Kidney tubule cell (primary cell): Measurements from ENCODE around the gene ZNF655.

ENCODE experiments used
- DNase-seq: peaks from one replicate; pipeline ENCODE4 v3.0.0-alpha.2; 2018; ENCODE audit warnings: low spot score

Gene ZNF655

DNA sequence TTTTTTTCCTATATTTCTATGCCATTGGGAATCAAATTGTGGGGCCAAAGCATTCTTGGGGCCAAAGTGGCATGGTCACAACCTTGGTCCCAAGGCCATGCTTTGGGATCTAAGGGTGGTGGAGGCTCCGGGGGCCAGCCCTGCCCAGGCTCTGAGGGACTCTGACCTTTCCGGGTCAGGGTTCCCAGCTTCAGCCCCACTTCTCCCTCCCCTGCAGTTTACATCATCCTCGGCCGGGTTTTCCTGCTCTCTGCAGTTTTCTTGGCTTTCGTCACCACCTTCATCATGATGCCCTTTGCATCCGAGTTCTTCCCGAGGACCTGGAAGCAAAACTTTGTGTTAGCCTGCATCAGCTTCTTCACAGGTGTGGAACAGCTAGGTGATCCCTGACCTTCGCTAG is 48.1 kb downstream of the ZNF655 start:
- no peak for DNase-seq

DNA sequence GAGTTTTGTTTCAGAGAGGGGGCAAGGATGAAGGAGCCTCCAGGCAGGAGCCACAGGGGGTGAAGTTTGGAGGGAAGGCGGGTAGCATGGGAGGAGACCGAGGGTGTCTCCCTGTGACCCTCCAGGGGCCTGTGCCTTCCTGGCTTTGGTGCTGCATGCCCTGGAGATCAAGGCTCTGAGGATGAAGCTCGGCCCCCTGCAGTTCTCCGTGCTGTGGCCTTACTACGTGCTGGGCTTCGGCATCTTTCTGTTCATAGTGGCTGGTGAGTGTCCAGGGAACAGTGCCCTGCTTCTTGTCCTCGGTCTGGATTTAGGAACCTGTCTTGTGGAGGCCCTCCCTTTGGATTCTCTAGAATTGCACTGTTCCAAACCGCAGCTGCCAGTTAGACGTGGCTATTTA is 49.1 kb downstream of the ZNF655 start:
- DNase-seq = no peak

DNA sequence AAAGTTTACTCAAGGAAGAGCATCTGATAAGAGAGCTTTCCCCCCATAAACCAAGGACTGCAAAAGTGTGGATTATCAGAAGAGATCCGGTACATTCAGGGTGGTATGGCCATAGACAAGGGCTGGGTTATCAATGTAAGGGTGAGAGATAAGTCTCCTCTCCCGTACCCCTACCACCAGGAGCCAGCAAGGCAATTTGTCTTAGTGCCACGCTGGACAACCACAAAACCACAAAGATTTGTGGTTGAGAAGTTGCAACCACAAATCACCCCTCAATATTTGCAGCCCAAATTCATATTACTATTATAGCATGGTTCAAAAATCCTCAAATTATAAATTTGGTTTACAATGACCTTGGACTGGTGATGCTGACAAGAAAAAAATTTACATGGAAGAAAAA is 56.1 kb downstream of the ZNF655 start:
- DNase-seq = no peak

DNA sequence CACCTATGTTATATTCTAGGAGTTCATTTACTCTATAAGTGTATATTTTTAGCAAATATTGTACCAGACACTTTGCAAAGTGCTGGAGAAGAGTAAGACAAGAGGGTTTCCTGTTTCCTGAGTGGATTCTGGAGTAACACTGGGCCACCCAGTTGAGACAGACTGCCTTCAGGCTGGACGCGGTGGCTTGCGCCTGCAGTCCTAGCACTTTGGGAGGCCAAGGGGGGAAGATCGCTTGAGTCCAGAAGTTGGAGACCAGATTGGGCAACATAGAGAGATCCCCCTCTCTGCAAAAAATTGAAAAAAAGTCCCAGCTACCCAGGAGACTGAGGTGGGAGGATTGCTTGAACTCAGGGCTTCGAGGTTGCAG is 57.5 kb downstream of the ZNF655 start:
- no peak for DNase-seq

DNA sequence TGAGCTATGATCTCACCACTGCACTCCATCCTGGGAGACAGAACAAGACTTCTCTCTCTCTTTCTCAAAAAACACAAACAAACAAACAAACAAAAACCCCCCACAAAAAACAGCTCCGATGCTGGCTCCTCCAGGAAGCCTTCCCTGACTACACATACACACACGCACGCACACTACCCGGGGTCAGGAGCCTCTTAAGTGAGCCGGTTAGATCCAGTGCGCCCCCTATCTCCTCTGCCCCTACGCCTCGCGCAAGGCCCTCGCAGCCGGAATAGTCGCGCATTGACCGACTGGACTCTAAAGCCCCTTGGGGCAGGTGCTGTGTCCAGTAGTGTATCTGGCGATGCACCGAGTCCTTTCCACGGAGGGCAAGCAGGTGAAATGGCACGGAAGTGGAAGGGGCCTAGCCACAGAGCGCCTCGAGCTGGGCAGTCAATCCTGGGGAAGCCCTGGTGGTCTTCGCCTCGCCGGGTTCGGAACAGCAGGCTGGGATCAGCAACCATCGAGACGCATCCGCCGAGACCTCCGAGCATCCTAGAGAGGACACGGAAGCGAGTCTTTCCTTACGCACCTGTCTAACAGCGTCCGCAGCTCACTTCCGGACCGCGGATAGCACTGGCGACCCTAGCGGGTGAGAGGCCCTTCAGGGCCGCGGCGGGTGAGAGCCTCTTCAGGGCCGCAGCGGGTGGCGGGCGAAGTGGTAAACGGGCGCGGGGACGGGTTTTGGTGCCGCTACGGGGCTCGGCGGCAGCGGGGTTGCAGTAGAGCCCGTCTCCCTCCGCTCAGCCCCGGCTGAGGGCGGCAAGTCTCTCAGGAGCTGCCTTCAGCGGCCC is 58.1 kb downstream of the ZNF655 start, which contains the start of gene ZSCAN25:
Gene ZSCAN25 (plus strand): TSS at position 588 of the 833 bp plus-strand sequence. CDS start 2,661 bp downstream, outside the sequence.
- peak; percentile 94 for DNase-seq

DNA sequence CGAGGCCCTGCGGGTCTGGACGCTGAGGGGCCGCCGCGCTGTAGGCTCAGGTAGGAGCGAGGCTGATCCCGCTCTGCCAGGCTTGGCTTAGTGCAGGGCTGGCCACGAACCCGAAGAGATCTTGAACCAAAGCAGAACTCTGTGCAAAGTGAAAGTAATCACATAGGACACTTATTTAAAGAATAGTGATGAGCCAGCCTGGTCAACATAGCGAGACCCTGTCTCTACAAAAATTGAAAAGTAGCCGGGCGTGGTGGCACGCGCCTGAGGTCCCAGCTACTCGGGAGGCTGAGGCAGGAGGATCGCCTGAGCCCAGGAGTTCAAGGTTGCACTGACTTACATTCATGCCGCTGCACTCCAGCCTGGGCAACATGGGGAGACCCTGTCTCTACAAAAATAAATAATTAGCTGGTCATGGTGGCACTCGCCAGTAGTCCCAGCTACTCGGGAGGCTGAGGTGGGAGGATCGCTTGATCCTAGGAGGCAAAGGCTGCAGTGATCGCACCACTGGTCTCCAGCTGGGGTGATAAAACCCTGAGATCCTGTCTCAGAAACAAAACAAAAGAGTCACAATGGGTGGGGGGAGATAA is 58.8 kb downstream of the ZNF655 start:
- DNase-seq = no peak

DNA sequence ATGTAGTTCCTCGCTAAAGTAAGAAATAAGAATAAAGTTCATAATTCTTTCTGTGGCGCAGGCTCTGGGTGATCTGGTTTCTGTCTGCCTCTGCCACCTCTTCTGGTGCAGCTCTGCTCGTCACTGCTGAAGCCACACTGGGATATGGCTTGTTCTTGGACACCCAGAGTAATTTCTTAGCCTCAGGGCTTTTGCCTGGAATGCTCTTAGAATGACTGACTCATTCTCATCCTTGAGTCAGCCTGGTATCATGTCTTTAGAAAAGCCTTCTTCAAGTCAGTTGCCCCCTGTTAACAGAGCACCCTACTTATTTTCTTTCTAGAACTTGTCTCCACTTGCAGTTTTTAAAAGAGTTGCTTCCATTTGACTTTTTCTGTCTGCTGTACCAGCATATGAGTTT is 60.3 kb downstream of the ZNF655 start:
- peak; percentile 72 for DNase-seq

DNA sequence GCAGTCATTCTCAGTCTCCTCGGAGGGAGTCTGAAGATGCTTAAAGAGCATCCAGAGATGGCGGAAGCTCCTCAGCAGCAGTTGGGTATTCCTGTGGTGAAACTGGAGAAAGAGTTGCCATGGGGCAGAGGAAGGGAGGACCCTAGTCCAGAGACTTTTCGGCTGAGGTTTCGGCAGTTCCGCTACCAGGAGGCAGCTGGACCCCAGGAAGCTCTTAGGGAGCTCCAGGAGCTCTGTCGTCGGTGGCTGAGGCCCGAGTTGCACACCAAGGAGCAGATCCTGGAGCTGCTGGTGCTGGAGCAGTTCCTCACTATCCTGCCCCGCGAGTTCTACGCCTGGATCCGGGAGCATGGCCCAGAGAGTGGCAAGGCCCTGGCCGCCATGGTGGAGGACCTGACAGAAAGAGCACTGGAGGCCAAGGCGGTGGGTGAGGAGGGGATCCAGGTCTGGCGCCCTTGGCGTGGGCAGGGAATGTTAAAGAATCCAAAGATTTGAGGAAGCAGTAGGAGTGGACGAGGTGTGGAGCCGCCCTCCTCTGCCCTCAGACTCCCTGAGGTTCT is 61.2 kb downstream of the ZNF655 start:
- DNase-seq = no peak

DNA sequence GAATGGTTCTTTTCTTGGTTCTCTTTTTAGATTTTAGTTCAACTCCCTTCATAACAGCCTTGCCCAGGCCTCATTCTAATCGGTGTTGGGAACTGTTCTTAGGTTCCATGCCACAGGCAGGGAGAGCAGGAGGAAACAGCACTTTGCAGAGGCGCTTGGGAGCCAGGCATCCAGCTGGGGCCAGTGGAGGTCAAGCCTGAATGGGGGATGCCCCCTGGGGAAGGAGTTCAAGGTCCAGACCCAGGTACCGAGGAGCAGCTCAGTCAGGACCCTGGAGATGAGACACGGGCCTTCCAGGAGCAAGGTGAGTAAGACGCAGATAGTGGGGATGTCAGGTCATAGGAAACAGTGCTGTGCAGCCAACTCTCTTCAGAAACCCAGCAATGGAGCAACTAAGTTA is 62.8 kb downstream of the ZNF655 start:
- DNase-seq = no peak

DNA sequence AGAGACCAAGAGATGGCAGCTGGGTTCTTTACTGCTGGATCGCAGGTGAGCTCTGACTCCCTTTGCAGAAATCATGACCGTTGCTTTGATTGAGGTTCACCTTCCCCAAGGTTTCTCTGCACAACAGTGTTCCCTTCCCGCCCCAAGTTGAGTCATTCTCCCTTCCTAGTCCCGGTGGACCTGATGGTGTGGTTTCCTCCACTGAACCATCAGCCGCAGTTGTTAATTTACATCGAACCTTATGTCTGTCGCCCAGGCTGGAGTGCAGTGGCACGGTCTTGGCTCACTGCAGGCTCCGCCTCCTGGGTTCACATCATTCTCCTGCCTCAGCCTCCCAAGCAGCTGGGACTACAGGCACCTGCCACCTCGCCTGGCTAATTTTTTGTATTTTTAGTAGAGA is 64.2 kb downstream of the ZNF655 start:
- DNase-seq = no peak

DNA sequence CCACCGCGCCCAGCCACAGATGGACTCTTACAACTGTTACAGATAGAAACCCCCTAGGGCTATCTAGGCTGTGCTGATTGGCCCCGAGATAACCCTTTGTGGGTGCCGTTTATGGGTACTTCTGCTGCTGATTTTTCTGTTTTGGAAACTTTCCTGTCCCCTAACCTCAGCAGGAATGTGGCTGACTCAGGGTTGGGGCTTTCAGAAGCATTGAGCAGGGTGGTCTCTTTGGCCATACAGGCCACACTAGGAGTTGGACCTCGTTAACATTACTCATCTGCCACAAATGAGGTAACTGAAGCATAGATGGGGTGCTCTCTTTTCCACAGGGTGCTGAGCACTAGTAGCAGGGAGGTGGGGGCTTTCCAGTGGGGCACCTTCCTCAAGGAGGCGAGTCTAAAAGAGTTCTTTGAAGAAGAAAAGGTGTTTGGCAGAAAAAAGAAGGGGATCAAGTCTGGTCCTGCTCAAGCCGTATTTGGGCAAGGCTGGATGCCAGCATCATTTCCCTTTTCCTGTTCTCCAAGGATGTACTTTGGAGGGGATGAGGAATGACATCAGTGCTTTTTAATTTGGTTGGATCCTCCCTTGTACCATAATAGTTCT is 64.8 kb downstream of the ZNF655 start:
- DNase-seq = no peak

DNA sequence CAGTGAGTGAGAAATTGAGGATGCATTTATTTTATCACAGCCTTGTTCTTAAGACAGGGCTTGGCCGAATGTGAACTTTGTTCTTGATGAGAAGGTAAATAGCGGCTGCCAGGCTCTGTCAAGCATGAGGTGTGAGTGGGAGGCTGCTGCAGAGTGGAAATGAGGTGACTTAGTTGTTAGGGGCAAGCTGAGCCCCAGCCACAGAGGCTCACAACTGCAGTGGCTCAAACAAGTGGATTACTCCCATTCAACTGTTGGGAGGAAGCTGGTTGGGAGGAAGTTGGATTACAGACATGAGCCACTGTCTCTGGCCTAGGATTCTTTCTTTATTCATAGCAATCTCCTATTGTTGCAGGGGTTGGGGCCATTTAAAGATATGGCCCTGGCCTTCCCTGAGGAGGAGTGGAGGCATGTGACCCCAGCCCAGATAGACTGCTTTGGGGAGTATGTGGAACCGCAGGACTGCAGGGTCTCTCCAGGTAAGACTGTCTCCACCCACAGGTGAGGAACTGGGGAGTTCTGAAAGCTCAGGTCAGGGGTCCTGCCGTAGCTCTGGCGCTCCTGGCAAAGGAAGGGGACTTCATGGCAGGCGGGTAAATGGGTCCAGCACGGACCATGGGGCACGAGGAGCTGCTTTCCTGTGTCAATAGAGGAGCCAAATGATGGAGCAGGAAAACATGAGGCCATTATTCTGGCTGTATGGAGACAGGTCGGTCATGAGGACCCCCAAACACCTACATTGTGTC is 65.4 kb downstream of the ZNF655 start:
- DNase-seq = no peak

DNA sequence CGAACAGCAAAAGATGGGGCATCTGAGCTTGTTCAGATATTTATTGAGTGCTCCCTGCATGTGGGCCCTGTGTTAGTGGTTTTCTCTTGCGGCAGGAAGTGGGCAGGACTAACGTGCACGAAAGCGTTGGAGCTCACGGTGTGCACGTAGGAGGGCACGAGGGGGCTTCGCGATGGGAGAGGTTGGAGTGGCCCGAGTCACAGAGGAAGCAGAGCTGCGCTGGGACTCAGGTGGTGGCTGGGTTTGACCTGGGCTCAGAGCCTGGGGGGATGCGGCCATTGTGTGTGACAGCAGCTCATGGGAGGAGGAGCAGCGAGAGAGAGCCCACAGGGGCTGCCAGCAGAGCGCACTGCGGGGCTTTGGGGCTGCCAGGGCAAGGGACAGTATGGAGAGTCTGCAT is 66.0 kb downstream of the ZNF655 start:
- no peak for DNase-seq

DNA sequence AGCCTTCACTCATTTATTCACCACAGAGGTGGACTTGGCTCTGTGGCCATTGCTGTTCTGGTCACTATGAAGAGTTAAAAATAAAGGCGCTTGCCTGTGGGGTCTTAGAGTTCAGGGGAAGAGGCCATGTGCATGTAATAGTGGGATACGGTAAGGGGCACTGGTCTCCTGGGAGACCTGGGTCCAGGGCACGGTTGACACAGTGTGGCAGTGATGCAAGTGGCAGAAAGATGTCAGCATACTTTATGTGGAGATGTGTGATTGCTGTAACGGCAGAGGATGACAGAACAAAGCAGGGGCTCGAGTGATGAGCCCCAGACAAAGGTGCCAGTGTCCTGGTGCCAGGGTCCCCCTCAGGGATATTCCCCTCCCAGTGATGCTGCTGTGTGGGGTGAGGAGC is 66.9 kb downstream of the ZNF655 start:
- no peak for DNase-seq

DNA sequence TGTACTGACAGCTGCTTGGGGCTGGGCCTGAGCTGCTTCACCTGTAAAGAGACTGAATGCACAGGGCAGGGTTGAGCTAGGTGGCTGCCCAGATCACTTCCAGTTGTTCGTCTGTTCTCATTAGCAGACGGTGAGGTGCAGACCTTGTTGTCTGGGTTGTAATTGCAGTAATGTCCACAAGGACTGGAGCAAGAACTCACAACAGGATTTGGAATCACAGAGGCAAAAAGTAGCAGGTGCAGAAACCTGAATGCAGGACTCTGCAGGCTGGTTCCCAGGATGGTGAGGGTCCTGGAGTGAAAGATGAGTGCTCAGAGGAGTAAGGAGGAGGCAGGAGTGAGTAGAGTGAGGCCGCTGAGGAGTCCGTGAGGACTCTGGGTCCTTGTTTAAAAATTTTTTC is 67.5 kb downstream of the ZNF655 start:
- no peak for DNase-seq
